ENCODE data around the gene GNAL.
"Not testable (repeated sequence)": the region's sequence is repeated elsewhere in the genome, so short reads cannot be mapped to it uniquely, and the experiment has no call there.

GNAL gene

GRCh38 chr18:11669948-11670275 lies 19.2 kb upstream of the GNAL start:
- no peak for DNase-seq

DNA sequence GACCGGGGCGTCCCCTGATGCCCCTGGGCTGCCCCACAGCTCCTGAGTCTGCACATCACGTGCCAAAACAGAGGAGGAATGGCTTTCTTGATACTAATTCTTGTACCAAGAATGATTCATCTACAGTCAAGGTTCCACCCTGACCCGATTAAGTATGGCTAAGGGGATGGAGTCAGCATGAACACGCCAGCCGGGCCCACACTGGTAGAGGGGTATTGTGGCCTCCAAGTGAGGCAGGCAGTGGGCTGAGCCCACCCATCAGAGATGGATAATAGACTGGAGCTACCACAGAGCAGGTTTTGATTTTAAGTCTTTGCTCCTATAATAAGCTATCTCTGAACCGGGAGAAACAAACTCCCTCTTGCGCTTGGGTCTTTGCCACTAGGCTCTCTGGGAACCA lies 17.9 kb upstream of the GNAL start:
- DNase-seq, result no peak

GRCh38 chr18:11672198-11672597 lies 16.9 kb upstream of the GNAL start:
- no peak for DNase-seq

DNA sequence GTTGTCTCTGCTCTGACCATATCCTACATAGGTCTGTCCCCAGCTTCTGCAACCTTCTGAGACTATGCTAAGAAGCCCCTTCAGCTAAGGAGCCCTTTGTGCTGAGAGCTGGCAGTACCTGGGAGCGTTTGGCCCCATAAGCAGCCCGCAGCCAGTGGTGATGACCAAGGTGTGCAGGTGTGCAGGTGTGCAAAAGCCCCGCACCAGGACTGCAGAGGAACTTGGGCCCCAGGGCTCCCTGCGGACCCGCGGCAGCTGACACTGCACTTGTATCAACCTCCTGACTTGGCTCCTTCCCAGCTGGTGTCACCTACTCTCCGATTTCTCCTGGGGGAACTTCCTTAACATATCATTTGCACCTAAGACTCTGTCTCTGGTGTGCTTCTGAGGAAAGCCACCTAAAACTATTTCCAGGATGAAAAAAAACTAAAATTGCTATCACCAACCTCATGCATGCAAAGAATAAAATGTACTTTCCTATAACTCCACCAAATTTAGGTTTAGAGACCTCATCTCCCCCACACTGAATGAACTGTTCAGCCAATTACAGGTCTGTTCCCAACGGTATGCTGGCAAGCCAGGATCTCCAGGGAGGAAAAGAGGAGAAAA lies 16.1 kb upstream of the GNAL start:
- no peak for DNase-seq

DNA sequence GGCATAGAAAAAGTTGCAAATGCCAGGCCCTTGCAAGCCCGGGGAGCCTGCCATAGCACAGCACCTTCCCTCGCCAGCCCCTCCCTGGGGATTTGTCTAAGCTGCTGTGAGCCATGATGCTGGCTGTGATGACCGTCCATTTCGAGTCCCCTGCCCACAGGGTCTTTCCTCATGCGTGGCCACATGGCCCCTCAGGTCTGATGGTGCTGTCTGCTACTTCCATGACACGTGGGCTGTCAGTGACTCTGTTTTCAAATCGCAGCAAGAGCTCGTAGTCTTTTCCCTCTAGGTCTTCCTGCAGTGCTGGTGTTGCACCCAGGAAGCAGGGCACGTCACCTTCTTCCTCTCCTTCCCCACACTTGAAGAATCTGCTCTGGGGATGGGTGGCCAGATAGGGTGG lies 15.5 kb upstream of the GNAL start:
- DNase-seq, result no peak

GRCh38 chr18:11674119-11674518 lies 14.9 kb upstream of the GNAL start:
- no peak for DNase-seq

- DNase-seq, result no peak
Observed at GRCh38 chr18:11676386-11676785, 12.7 kb upstream of the GNAL start.

GRCh38 chr18:11676867-11677266 lies 12.2 kb upstream of the GNAL start:
- DNase-seq, result no peak

GRCh38 chr18:11678211-11678610 lies 10.9 kb upstream of the GNAL start:
- no peak for DNase-seq

DNA sequence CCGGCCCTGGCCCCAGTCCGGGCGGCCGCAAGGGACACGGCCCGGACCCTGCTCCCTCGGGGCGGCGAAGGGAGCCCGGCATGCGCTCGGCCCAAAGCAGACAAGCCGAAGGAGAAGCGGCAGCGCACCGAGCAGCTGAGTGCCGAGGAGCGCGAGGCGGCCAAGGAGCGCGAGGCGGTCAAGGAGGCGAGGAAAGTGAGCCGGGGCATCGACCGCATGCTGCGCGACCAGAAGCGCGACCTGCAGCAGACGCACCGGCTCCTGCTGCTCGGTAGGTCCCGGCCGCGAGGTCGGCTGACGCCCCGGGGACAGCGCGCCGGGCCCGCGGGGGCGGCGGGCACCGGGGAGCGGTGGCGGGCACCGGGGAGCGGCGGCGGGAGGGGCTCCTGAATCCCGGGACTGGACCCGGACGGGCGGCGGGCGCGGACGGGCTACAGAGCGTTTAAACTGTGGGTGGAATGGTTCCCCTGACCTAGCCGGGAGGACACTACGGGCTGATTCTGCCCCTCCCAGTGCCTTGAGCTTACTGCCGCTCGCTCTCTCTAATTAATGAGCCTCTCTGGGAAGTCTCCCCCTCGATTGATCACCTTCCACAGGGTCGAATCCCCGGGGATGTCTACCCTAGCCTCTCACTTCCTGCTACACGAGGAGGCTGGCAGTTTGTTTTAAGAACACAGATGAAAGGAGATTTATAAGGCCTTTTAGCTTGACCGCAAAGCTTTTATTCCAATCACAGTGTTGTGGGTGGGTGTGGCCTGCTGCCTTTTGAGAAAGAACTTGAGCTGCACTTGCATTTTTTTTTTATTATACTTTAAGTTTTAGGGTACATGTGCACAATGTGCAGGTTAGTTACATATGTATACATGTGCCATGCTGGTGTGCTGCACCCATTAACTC lies 853 bp downstream of the GNAL start:
- no peak for DNase-seq

DNA sequence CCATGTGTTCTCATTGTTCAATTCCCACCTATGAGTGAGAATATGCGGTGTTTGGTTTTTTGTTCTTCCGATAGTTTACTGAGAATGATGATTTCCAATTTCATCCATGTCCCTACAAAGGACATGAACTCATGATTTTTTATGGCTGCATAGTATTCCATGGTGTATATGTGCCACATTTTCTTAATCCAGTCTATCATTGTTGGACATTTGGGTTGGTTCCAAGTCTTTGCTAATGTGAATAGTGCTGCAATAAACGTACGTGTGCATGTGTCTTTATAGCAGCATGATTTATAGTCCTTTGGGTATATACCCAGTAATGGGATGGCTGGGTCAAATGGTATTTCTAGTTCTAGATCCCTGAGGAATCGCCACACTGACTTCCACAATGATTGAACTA lies 1.6 kb downstream of the GNAL start:
- DNase-seq, result not testable (repeated sequence)

DNA sequence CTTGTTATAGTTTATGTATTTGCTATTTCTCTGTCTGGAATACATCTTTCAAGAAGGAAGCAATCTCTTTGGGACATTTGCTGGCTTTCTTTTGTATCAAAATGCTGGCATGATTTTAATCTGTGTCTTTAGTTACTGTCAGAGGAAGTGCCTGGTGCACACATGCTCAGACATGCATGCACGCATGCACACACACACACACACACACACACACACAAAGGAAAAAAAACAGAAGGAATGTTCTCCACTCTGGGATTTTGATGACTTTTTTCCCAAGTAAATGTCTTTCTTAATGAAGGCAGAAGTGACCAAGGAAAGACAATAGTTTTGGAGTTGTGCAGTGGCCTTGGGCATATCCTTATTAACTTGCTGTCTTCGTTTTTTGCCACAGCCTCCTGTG lies 6.7 kb downstream of the GNAL start:
- DNase-seq, result no peak

GRCh38 chr18:11696451-11696850 lies 7.4 kb downstream of the GNAL start:
- DNase-seq, result no peak

GRCh38 chr18:11700876-11701275 lies 11.8 kb downstream of the GNAL start:
- DNase-seq, result no peak

GRCh38 chr18:11710578-11710977 lies 21.5 kb downstream of the GNAL start:
- DNase-seq, result no peak

GRCh38 chr18:11713756-11714155 lies 24.7 kb downstream of the GNAL start:
- DNase-seq, result no peak

GRCh38 chr18:11714244-11714918 lies 25.3 kb downstream of the GNAL start:
- DNase-seq, result no peak

- DNase-seq, result not testable (repeated sequence)
Observed at GRCh38 chr18:11716767-11717315, 27.8 kb downstream of the GNAL start.

DNA sequence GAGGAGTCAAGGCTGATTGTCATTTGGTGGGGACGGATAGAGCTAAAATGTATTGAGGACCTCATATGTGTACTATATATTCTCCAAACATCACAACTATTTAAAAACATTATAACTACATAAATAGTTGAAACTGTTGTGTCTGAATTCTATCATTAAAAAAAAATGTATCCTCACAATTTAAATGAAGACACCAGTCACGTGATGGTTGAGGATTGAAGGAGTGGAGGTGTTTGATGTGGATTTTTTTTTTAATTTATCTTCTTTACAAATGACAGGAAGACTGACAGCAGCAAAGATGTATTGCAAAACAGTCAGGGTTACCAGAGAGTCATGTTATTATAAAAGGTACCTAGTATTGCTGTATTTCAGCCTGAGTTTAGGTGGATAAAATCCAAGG lies 30.0 kb downstream of the GNAL start:
- DNase-seq, result no peak

DNA sequence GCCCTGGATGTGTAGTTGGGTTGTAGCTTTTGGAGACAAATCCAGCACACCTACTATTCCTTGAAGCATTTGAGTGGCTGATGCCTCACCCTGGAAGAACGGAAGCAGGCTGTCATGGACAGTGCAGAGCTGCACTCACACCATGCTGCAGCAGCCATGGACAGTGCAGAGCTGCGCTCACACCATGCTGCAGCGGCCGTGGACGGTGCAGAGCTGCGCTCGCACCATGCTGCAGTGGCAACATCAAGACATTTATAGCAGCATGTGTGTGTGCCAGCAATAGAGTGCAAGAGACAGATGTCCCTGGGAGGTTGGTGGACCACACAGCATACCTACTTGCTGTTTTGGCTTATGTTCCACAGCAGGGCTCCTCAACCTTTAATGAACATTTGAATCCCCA lies 30.6 kb downstream of the GNAL start:
- DNase-seq, result no peak

GRCh38 chr18:11721720-11722119 lies 32.7 kb downstream of the GNAL start:
- DNase-seq, result no peak

GRCh38 chr18:11724781-11725180 lies 35.7 kb downstream of the GNAL start:
- no peak for DNase-seq

DNA sequence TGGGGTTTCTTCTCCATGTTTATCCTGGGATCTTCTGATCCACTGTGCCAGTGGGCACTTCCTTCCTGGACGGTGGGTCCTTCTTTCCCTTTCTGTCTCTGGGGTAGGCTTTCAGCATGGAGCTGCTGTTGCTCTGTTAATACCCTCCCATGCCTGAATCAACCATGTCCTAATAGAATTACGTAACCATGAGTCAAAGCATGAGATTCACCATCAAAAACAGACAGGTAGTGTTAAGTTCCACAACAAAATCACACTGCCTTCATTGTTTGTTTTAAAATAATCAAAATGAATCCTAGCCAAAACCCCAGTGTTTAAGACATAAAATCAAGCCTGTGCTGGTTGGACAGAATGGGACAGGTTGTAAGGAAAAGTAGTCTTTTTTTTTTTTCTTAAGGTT lies 37.5 kb downstream of the GNAL start:
- DNase-seq, result no peak

DNA sequence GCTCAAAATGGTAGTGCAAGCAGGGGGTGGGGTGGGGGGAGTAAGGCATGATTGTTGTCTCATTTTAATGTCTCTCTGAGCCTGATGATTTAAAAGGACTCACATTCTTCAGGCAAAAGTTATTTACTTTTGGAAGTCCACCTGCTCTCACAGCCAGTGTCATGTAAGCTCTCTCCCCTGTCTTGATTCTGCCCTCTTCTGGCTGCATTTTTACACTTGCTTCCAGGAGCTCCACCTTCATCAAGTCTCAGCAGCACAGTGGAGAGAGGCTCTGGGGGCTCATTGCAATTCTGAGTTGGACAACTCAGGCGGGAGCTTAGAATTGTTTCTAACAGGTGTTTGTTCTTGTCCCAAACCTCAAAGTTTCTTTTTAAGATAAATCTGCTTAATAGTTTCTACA lies 39.2 kb downstream of the GNAL start:
- DNase-seq, result no peak
